ENCODE results near the gene ACTR3.

DNA sequence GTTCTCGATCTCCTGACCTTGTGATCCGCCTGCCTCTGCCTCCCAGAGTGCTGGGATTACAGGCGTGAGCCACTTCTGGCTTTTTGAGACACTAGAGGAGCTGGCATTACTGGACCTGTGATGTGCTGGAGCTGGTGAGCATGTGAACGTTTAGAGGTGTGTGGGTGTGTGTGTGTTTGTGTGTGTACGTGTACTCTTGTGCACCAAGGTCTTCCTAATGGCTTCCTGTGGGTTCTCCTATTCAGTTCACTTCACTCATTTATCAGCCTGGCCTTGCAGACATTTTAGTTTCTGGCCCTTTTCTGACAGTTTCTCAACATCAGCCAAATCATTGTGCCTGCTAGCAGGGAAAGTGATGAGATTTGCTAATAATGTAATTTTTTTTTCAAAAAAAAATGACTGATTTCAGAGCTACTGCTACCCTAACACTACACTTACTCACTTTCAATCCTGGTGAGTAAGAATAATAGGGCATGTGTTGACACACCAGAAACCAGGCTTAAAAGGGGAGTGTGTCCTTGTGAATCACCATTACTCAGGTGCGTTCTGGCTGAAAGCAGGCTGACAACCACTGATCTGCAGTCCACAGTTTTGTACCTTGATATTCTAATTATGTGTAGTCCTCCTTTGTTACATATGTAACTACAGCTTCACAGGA, 41.0 kb upstream of the ACTR3 start:
- TF ChIP-seq, protein P1, sequence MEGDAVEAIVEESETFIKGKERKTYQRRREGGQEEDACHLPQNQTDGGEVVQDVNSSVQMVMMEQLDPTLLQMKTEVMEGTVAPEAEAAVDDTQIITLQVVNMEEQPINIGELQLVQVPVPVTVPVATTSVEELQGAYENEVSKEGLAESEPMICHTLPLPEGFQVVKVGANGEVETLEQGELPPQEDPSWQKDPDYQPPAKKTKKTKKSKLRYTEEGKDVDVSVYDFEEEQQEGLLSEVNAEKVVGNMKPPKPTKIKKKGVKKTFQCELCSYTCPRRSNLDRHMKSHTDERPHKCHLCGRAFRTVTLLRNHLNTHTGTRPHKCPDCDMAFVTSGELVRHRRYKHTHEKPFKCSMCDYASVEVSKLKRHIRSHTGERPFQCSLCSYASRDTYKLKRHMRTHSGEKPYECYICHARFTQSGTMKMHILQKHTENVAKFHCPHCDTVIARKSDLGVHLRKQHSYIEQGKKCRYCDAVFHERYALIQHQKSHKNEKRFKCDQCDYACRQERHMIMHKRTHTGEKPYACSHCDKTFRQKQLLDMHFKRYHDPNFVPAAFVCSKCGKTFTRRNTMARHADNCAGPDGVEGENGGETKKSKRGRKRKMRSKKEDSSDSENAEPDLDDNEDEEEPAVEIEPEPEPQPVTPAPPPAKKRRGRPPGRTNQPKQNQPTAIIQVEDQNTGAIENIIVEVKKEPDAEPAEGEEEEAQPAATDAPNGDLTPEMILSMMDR (IDR thresholded peaks at IDR 0.05; ENCODE audit: poor library complexity, severe bottlenecking), result no peak
- TF ChIP-seq EP300 (conservative IDR thresholded peaks at IDR 0.05; ENCODE audit: poor library complexity, severe bottlenecking) (no peak), EZH2 (IDR thresholded peaks at IDR 0.05; ENCODE audit: borderline replicate concordance, insufficient read depth, low read length, poor library complexity, severe bottlenecking) (no peak), SMC3 (conservative IDR thresholded peaks at IDR 0.05; ENCODE audit: poor library complexity) (no peak)
- TF ChIP-seq, protein P2, sequence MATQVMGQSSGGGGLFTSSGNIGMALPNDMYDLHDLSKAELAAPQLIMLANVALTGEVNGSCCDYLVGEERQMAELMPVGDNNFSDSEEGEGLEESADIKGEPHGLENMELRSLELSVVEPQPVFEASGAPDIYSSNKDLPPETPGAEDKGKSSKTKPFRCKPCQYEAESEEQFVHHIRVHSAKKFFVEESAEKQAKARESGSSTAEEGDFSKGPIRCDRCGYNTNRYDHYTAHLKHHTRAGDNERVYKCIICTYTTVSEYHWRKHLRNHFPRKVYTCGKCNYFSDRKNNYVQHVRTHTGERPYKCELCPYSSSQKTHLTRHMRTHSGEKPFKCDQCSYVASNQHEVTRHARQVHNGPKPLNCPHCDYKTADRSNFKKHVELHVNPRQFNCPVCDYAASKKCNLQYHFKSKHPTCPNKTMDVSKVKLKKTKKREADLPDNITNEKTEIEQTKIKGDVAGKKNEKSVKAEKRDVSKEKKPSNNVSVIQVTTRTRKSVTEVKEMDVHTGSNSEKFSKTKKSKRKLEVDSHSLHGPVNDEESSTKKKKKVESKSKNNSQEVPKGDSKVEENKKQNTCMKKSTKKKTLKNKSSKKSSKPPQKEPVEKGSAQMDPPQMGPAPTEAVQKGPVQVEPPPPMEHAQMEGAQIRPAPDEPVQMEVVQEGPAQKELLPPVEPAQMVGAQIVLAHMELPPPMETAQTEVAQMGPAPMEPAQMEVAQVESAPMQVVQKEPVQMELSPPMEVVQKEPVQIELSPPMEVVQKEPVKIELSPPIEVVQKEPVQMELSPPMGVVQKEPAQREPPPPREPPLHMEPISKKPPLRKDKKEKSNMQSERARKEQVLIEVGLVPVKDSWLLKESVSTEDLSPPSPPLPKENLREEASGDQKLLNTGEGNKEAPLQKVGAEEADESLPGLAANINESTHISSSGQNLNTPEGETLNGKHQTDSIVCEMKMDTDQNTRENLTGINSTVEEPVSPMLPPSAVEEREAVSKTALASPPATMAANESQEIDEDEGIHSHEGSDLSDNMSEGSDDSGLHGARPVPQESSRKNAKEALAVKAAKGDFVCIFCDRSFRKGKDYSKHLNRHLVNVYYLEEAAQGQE (IDR thresholded peaks at IDR 0.05; ENCODE audit: borderline replicate concordance), result no peak

All from neural cell (in vitro differentiated cells).